Measurements from ENCODE around the gene SLC7A5.
"Not testable (repeated sequence)": the region's sequence is repeated elsewhere in the genome, so short reads cannot be mapped to it uniquely, and the experiment has no call there.

DNA sequence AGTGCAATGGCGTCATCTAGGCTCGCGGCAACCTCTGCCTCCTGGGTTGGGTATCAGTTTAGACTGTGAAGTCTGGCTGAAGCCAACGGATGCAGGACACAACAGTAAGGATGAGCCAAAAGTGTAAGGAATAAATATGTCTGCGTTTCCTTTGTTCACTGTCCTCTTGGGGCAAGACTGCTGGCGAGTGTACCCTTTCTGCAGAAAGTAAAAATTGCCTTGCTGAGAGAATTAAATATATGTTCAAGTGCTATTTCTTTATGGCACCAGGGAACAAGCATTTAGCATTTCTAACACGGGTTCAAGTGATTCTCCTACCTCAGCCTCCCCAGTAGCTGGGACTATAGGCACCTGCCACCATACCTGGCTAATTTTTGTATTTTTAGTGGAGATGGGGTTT, 51.9 kb downstream of the SLC7A5 start:
- TF ChIP-seq, protein P1, sequence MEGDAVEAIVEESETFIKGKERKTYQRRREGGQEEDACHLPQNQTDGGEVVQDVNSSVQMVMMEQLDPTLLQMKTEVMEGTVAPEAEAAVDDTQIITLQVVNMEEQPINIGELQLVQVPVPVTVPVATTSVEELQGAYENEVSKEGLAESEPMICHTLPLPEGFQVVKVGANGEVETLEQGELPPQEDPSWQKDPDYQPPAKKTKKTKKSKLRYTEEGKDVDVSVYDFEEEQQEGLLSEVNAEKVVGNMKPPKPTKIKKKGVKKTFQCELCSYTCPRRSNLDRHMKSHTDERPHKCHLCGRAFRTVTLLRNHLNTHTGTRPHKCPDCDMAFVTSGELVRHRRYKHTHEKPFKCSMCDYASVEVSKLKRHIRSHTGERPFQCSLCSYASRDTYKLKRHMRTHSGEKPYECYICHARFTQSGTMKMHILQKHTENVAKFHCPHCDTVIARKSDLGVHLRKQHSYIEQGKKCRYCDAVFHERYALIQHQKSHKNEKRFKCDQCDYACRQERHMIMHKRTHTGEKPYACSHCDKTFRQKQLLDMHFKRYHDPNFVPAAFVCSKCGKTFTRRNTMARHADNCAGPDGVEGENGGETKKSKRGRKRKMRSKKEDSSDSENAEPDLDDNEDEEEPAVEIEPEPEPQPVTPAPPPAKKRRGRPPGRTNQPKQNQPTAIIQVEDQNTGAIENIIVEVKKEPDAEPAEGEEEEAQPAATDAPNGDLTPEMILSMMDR (IDR thresholded peaks at IDR 0.05): not testable (repeated sequence)
- not testable (repeated sequence) for TF ChIP-seq EP300, POLR2A (IDR thresholded peaks at IDR 0.05)
